GM19452 (cell line): ENCODE data around the gene RFX5.
"Not testable (repeated sequence)": the region's sequence is repeated elsewhere in the genome, so short reads cannot be mapped to it uniquely, and the experiment has no call there.

Experiments
- ATAC-seq: cut with Tn5 transposase; IDR thresholded peaks from one replicate; pipeline ENCODE4 v1.9.1; 2021; ENCODE audit not compliant: unreplicated experiment

RFX5 gene

GRCh38 chr1:151362308-151363155 lies 15.5 kb upstream of the RFX5 start:
- no peak for ATAC-seq

GRCh38 chr1:151361883-151362282 lies 14.8 kb upstream of the RFX5 start:
- ATAC-seq = no peak

- ATAC-seq = no peak
These were observed 9.6 kb upstream of the RFX5 start for GRCh38 chr1:151356696-151357095.

GRCh38 chr1:151352021-151352718 lies 5.1 kb upstream of the RFX5 start:
- ATAC-seq = no peak

GRCh38 chr1:151350323-151350722 lies 3.3 kb upstream of the RFX5 start:
- ATAC-seq = not testable (repeated sequence)

GRCh38 chr1:151347523-151348246 lies 633 bp upstream of the RFX5 start:
- ATAC-seq = peak; percentile 29

- ATAC-seq = no peak
These were observed 827 bp downstream of the RFX5 start for GRCh38 chr1:151346082-151346768.

GRCh38 chr1:151344291-151344690 lies 2.8 kb downstream of the RFX5 start:
- no peak for ATAC-seq

- no peak for ATAC-seq
These were observed 3.5 kb downstream of the RFX5 start for GRCh38 chr1:151343587-151343986.

GRCh38 chr1:151342569-151342968 lies 4.5 kb downstream of the RFX5 start:
- ATAC-seq = no peak

- no peak for ATAC-seq
These were observed 5.0 kb downstream of the RFX5 start for GRCh38 chr1:151342021-151342420.

- ATAC-seq = peak; percentile 56
These were observed 5.9 kb downstream of the RFX5 start for GRCh38 chr1:151340870-151341754.

GRCh38 chr1:151336556-151336955 lies 10.5 kb downstream of the RFX5 start:
- no peak for ATAC-seq

GRCh38 chr1:151334822-151335221 lies 12.2 kb downstream of the RFX5 start:
- ATAC-seq = no peak

- ATAC-seq = peak; percentile 17
These were observed 19.0 kb downstream of the RFX5 start for GRCh38 chr1:151327903-151328674.

- ATAC-seq = peak; percentile 72
These were observed 19.7 kb downstream of the RFX5 start, which contains the start of gene PI4KB for GRCh38 chr1:151327223-151327902. TSS of gene PI4KB (minus strand) at chr1:151327416. CDS start at chr1:151316481, 10,935 bp downstream.

GRCh38 chr1:151326619-151327222 lies 20.3 kb downstream of the RFX5 start:
- ATAC-seq = peak; percentile 48
